ENCODE data around the gene SCN5A. TPM values are rescaled to one million over a fixed set of nuclear protein-coding genes. Genes with fewer than 3 reads are reported as not detected.
A peak's percentile ranks its signal among the peaks of the same experiment; 100 is the strongest.

The SCN5A gene
- total RNA-seq, 1 experiment from 2014 or later: not detected

GRCh38 chr3:38543586-38543985 is 105.9 kb downstream of the SCN5A start:
- no peak for DNase-seq (ENCODE audit: low spot score)

DNA sequence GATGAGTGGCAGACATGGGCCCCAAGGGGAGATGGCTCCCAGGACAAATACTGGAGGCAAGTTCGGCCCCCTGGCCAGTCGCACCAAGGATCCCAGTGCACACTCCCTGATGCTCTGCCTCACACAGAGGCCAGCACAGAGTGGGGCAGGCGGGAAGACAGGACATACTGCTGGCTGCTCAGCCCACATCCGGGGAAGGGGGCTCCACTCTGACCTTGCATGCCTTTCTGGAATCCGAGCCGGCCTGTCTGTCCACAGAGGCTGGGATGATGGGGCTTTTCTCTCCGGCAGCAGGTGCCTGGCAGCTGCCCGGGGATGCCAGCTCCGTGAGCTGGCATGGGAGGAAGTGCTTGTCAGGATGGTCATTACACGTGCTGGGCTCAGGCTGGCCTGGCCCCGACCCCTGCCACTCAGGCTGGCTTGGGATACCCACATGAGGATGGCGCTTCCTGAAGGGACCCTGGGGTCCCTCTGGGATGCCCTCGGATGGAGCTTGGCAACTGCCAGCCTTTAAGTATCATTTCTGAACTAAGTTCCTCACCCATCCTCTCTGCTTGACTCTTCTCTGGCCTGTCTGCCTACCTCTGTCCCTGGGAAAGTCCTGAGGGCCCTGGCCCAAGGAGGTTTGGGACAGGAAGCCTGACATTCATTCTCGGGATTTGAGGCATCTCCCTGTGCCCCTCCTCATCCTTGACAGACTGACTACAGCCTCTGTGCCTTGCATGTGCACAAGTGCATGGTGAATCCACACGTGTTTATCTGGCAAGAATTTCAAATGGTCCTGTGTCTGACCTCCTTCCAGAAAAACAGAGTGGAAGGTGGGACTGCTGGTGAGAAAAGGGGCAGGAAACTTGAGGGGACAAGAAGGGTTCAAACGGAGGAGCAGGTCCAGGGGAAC is 106.8 kb downstream of the SCN5A start:
- DNase-seq (ENCODE audit: low spot score): no peak

DNA sequence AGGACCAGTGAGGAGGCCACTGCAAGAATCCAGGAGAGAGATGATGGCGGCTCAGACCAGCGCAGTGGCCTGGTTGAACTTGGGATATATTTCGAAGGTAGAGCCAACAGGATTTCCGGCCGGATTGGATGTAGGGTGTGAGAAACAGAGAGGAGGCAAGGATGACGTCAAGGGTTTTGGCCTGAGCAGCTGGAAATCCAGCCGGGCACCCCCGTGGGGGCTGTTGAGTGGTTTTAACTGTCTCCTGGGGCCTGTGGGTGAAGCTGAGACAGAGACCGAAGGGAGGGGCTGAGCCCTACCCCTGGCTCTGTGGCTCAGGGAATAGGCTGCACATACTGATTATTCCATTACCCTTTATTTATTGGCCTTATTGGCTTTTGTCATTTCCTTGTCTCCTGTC is 107.7 kb downstream of the SCN5A start:
- no peak for DNase-seq (ENCODE audit: low spot score)

- no peak for DNase-seq (ENCODE audit: low spot score)
Measured at GRCh38 chr3:38538773-38539353, 110.6 kb downstream of the SCN5A start.

DNA sequence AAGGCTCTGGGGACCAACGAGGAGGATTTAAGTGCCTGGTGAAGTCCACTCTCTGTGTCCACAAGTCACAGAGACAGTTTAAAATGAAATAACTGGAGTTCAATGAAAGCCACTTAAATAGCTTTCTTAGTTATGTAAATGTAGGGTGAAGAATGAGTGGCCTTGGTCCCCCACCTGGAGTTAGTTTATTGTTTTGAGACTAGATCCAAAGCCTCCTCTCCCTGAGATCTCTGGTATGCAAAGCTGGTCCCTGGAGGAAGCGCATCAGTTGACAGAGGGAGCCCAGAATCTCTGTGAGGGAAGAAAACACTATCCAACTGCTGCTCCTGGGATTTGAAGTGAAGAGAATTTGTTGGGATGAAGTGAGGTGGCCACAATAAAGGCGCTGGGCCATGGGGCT is 112.8 kb downstream of the SCN5A start:
- DNase-seq (ENCODE audit: low spot score): no peak

- no peak for DNase-seq (ENCODE audit: low spot score)
Measured at GRCh38 chr3:38534604-38535003, 114.9 kb downstream of the SCN5A start.

- no peak for DNase-seq (ENCODE audit: low spot score)
Measured at GRCh38 chr3:38534180-38534579, 115.3 kb downstream of the SCN5A start.

- DNase-seq (ENCODE audit: low spot score): no peak
Measured at GRCh38 chr3:38533285-38533976, 116.1 kb downstream of the SCN5A start.

DNA sequence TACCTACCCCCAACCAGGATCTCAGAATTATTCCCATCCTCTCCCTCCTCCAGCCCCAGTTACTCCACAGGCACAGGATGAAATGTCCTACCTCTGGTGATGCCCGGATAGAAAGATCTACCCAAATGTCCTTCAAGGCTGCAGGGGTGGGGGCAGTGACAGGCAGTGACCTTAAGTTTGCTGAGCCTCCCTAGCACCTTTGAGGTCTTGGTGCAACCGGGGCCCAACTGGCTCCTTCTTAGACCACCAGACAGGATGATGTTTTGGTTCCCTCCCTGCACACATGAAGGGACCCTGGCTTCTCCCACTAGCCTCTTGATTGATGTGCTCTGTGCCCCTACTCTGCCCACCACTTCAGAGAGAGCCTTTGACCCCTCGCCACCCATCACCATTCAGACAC is 117.0 kb downstream of the SCN5A start:
- no peak for DNase-seq (ENCODE audit: low spot score)

- peak; percentile 8 for DNase-seq (ENCODE audit: low spot score)
Measured at GRCh38 chr3:38528457-38528856, 121.0 kb downstream of the SCN5A start.

GRCh38 chr3:38526792-38527191 is 122.7 kb downstream of the SCN5A start:
- no peak for DNase-seq (ENCODE audit: low spot score)

- no peak for DNase-seq (ENCODE audit: low spot score)
Measured at GRCh38 chr3:38524141-38524739, 125.2 kb downstream of the SCN5A start.

GRCh38 chr3:38522002-38522401 is 127.5 kb downstream of the SCN5A start:
- DNase-seq (ENCODE audit: low spot score): no peak

DNA sequence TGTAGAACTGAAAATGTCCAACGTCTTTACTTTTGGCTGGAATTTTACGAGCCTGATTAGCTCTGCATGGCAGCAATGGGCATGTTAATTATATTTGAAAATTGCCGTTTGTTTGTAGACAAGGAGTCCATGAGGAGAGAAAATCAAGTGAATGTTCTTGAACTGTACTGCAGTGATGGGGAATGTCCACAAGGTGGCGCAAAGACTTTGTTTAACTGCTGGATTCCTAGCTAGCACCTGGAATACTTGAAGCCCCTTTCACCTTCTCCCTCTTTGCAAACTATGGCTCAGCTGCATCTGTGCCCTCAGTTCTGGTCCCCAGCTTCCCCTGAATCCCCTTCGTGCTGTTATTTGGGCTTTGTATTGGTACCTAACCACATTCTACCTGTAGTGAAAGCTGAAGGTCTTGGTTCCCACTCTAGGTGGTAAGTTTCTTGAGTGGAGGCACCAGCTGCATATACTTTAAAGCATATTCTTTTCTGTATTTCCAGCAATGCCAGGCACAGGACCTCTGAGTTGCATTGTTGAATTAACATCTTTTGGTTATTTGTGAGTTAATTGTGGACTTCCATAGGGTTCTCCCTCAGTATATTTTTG is 128.0 kb downstream of the SCN5A start:
- peak; percentile 78 for DNase-seq (ENCODE audit: low spot score)

GRCh38 chr3:38519651-38520050 is 129.8 kb downstream of the SCN5A start:
- DNase-seq (ENCODE audit: low spot score): no peak

DNA sequence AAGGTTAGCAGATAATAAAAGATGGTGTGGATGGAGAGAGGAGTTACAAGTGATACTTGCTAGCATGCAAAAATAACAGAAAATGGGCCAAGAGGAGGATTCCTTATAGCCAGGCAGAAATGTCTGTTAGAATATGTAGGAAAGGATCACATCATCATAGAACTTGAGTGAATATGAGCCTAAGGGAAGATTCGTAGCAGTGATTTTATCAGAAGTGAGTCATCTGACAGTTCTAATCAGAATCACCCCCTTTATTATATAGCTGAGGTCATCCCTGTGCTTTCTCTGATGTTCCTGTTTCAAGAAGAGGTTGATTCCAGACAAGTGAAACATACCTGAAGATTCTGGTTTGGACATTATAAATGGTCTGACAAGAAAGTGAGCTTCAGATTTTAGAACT is 130.5 kb downstream of the SCN5A start:
- no peak for DNase-seq (ENCODE audit: low spot score)

GRCh38 chr3:38516669-38517068 is 132.8 kb downstream of the SCN5A start:
- no peak for DNase-seq (ENCODE audit: low spot score)

DNA sequence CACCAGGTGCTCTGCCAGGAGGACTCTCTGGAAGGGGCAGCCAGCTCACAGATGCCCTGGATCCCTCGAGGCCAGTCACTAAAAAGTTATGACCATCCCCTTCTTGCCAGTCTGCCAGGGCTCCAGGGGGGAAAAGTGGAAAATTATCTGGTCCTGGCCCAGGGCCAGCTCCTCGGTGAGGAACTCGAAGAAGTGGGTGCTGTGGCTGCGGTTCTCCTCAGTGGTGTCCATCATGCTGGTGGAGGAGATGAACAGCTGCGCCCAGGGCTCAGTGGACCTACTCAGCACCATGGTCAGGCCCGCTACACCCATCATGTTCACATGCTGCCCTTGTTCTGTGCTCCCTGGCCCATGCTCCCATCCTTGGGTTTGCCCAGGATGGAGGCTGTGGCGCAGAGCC is 134.1 kb downstream of the SCN5A start:
- DNase-seq (ENCODE audit: low spot score): no peak

DNA sequence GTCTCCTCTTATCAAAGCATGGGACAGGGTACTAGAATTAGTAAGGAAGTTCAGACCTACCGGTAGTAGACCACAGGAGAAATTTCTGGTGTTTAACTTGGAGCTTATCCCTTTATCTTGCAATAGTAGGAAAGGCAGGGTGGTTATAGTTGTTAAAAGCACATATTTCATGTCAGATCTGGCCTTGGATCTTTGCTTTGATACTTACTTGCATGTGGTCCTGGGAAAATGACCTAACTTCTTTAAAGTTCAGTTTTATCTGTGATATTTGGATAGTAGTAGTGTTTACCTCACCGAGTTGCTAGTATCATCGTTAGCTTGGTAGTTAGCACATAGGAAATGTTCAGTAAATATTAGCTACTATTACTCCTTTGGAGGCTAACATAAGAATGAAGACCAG is 137.9 kb downstream of the SCN5A start:
- no peak for DNase-seq (ENCODE audit: low spot score)

- no peak for DNase-seq (ENCODE audit: low spot score)
Measured at GRCh38 chr3:38510631-38511030, 138.9 kb downstream of the SCN5A start.

DNA sequence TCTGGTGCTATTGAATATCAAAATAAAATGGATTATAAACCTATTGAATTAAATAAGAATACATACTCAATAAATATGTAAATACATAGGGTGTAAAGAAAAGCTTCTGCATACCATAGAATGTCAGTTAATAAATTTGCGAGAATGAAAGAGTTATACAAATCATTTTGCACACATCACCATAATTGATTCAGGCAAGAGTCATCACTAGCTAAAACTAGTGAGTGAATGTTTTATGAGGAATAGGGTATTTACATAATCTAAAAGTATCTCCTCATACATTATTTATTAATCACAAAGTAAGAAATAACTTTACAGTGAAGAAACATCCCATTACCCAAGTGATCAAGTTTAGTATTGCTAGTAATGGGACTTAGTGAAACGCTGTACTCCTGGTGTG is 139.8 kb downstream of the SCN5A start:
- DNase-seq (ENCODE audit: low spot score): no peak

GRCh38 chr3:38507120-38507519 is 142.4 kb downstream of the SCN5A start:
- no peak for DNase-seq (ENCODE audit: low spot score)
